HG03139 (cell line): ENCODE data around the gene STK11.

Experiments used
- ATAC-seq: cut with Tn5 transposase; IDR thresholded peaks from one replicate; pipeline ENCODE4 v1.9.1; 2021; ENCODE audit not compliant: unreplicated experiment

The STK11 gene

DNA sequence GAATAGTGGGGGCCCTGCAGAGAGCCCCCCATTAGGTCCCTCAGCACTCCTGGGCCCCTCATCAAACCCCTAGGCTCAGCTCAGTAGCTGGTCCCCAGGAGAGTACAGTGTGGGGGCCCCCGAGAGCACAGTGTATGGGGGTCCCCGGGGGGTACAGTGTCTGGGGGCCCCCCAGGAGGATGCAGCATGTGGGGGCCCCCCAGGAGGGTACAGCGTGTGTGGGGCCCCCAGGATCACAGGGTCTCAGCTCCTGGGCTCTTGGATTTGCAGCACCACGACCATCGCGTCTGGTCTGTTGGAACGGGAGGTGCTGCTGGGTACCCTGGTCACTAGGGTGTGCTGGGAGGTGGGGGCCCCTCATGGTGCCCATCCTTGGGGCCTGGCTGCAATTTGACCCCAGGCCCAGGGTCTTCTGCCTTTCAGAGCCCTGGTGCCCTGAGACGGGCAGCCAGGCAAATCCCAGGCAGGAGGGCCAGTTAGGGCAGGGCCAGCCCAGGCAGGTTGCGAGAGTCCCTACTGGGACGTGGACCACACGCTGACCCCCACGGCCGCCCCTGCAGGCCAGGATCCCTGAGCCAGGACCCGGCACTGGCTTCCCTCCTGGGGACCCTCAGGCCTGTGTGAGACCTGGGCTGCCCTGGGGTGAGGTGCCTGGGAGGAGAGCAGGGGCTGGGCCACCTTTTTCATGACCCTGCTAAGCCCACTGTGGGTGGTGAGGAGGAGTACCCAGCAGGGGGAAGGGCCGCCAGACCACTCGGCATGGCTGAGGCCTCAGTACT is 18.7 kb downstream of the STK11 start:
- ATAC-seq, result no peak

DNA sequence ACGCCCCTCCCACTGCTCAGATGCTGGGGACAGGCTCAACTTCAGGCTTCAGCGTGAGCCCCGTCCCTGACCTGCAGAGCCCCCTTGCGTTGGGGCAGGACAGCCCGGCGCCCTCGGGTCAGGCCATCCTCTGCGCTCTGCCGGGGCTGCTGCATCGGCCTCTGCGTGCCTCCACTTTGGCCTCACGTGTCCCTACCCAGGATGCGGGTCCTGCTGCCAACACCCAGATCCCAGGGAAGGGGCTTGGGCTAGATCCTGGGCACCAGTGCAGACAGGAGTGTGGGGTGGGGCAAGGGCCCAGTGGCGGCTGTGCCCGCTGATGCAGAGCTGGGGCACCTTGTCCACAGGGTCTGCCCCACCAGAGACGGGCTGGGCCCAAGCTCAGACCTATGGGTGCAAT is 19.3 kb downstream of the STK11 start:
- no peak for ATAC-seq

DNA sequence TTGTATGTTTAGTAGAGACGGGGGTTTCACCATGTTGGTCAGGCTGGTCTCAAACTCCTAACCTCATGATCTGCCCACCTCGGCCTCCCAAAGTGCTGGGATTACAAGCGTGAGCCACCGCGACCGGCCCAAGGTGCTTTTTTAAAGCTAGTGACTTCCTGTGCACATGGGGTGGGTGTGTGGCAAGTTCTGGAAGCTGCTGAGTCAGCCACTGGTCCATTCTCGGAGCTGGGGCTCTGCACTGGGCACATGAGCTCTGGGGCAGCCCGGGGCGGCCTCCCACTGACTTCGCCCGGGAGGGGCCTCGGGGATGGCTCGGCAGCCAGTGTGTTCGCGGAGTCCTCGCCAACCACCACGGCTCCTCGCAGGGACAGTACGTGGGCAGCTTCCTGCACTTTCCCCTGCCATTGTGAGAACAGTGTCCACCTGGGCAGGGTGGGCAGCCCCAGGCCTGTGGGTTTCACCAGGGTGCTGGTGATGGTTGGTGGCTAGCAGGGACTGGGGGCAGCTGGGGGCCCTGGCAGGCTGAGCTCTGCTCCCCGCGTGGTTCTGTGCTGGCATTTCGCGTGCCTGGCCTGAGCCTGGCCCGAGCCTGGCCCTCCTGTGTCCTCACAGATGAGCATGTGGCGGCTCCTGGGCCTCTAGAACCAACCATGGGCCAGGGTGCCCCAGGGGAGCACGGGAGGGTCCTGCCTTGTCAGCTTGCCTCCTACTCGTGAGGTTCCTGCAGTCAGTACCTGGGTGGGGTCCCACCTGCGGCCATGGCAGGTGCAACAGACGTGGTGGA is 20.1 kb downstream of the STK11 start:
- no peak for ATAC-seq

DNA sequence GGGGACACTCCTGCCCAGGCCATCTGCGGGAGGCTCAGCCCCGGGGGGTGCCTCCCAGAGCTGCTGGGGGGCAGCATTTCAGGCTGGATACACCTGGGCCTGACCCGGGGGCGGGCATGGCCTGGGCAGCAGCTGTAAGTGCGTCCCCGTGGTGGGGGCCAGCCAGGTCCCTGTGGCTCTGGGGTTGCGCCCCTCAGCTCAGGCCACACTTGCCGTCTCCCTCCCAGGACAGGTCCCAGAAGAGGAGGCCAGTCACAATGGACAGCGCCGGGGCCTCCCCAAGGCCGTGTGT is 20.6 kb downstream of the STK11 start:
- no peak for ATAC-seq

DNA sequence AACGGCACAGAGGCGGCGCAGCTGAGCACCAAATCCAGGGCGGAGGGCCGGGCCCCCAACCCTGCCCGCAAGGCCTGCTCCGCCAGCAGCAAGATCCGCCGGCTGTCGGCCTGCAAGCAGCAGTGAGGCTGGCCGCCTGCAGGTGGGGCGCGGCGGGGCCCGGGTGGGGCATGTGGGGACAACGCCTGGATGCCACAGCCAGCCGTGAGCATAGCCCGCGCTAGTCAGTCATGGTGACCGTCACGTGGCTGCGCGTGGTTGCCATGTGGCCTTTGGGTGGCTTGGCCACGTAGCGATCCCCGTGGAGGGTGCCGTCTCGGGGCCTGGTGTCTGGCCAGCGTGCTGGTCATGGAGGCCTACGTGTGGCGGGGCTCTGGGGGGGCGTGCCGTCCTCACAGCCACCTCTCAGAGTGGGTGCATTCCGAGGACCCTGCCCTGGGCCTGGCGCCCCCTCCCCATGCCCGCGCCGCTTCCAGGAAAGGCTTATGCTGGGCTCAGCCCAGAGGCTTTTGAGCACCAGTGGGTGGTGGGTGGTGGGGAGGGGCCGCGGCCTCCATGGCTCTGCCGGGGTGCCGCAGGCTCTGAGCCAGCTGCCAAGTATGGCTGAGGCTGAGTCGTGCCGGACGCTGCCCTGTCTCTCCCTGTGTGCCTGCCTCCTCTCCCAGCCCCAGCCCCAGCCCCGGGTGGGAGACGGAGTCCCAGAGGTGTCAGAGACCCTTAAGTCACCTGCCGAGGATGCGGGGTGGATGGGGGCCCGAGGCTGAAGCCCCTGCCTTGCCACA is 21.1 kb downstream of the STK11 start:
- ATAC-seq, result no peak

DNA sequence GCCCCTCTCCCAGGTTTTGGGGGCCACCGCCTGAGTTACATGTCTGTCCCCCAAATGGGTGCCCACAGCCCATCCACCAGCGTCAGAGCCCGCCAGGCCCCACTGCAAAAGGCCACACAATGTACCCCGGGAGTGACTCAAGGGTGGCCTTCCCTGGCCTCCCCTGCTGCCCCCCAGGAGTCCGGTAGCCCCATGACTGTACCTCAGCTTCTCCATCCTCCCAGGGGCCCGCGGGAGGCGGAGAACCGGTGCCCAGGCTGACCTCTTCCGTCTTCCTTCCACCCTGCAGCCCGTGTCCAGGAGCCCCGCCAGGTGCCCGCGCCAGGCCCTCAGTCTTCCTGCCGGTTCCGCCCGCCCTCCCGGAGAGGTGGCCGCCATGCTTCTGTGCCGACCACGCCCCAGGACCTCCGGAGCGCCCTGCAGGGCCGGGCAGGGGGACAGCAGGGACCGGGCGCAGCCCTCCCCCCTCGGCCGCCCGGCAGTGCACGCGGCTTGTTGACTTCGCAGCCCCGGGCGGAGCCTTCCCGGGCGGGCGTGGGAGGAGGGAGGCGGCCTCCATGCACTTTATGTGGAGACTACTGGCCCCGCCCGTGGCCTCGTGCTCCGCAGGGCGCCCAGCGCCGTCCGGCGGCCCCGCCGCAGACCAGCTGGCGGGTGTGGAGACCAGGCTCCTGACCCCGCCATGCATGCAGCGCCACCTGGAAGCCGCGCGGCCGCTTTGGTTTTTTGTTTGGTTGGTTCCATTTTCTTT is 21.9 kb downstream of the STK11 start:
- no peak for ATAC-seq

DNA sequence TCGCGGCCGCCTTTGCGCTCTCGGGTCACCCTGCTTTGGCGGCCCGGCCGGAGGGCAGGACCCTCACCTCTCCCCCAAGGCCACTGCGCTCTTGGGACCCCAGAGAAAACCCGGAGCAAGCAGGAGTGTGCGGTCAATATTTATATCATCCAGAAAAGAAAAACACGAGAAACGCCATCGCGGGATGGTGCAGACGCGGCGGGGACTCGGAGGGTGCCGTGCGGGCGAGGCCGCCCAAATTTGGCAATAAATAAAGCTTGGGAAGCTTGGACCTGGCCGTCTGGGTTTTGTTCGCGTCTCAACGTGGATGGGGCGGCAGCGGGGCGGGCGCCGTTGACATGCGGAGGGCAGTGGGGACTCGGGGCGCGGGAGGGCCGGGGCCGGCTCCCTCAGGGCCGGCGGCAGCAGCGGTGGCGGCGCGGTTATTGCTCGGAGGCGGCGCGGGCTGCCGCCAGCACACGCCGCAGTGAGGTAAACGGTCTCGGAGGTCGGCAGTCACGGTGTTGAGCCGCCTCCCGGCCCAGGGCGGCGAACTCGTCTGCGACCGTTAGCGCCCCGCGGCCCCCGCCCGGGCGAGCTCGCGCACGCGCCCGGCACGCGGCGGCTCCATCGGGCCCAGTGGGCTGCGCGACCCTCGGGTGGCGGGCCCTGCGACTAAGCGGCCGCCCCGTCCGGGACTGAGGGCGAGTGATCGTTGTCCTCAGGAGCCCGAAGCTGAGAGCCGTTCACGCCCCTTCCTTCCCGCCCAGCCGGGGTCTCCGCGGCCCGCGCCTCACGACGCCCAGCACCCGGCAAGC is 22.8 kb downstream of the STK11 start:
- no peak for ATAC-seq

DNA sequence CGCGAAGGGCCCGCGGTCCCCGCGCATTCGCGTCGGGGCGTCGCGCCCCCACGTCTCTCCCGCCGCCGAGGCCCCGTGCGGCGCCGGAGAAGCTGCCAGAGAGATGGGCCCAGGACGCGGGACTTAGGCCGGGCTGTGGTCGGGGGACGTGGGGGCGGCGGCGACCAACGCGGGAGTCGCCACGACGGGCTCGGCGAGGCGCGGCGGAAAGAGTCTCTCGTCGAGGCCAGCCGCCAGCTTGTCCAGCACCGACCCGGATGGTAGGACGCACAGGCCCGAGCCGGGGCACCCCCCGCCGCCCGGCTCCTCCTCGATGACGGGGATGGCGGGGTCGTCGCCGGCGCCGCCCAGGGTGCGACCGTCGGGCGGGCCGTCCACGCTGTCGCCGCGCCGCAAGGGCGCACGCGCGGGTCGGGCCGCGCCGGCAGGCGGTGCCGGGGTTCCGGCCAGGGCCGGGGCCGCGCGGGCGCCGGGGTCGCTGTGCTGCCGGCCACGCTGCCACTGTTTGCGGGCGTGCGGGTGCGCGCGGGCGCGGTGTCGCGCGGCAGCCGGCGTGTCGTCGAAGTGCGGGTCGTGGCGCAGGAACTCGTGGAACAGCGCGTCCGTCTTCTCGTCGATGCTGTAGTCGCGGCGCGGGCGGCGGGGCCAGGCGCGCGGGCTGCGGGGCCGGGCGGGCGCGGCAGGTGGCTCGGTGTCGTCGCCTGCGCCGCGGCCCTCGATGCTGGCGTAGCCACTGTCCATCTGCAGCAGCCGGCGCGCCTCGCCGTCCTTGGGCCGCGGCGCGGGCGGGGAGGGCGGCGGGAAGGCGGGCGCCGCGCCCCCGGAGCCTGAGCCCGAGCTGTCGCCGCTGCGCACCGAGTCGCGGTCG is 23.7 kb downstream of the STK11 start:
- no peak for ATAC-seq

DNA sequence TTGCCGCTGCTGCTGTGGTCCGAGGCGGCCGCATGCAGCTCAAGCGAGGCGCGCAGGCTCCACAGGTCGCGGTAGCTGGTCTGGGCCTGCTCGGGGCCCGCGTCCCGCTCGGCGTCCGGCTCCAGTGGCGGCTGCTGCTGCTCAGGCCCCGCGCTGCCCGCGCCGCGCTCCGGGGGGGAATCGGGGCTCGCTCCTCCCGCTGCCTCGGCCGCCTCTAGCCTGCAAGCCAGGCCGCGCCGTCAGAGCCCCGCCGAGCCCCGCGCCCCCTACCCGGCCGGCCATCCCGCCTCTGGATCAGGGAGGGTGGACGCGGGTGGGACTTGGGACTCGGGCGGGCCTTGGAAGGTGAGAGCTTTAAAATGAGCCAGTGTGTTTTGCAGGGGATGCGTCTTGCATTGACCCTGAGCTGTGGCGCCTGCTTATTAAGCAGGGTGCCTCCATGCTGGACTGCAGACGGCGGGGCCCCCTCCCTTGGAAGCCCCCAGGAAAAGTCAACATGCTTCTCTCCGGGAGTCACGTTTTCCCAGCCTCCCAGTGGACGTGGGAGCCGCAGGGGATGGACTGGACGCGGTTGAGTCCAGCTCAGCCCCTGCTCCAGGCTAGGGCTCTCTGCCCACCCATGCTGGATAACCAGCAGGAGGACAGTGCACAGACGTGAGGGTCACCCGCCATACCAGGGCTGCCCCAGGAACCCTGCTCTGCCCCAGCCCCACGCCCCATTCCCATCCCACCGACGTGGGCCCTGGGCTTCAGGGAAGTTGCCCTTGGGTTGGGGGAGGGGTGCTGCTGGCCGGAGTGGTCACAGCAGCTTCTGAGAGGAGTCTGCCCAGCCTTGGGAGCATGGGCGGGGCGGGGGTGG is 24.6 kb downstream of the STK11 start:
- no peak for ATAC-seq

DNA sequence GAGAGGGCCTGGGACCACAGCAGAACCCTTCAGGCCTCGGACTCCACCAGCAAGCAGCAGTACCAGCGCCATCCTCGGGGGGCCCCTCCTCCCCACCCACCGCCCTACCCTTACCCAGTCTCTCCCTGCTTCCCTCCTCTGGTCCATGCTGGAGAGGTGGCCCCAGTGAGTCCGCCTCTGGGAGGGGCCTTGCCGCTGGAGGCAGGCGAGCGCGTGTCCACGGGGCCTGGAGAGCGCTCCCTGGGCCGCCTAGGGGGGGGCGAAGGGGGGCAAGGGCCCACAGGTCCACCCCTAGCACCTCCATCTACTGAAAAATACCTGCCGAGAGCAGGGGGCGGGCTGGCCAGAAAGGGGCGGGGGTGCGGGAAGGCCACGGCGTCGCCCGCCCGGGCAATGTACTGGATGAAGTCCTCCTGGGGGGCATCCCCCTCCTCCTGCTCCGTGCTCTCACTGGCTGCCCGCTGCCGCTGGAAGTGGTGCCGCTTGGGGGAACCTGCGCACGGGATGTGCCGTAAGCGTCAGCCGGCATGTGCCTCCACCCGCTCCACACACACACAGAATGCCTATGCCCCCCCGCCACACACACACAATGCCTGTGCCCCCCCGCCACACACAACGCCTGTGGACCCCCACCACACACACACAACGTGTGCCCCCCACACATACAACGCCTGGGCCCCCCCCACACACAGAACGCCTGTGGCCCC is 25.4 kb downstream of the STK11 start:
- no peak for ATAC-seq

DNA sequence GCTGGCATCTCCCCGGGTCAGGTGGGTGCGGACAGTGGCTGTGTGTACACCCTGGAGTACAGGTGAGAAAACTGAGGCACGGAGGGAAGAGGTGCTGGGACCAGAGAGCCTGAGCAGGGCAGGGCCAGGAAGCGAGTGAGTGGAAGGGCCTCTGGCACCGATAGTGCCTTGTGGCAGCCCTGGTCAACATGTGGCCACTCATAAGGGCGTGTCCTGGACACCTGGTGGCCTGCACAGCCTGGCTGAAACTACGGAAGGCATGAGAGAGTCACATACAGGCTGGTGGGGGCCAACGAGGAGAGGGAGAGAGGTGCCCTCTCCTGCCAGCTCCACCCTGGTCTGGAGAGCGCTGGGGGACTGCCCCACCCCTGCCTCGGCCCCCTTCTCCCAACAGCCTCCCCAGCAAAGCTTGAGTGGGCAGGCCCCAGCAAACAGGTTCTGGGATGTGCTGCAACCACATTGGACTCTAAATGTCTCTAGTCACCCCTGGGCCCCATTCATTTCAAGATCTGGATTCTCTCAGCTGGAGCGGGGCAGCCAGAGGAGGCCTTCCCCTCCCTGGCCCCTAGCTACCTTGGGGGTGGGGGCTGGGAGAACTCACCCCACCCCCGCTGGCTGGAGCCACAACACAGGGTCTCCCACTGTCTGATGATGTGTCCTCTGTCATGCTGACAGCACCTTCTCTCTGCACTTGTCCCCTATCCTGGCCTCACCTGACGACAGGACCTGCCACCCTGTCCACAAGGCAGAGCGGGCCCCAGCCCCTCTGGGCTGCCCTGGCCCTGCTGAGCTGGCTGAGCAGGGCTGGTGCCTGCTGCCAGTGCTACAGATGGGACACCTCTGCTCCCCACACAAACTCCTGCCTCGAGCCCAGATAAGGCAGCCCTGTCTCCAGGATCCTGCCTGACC is 26.4 kb downstream of the STK11 start:
- no peak for ATAC-seq

DNA sequence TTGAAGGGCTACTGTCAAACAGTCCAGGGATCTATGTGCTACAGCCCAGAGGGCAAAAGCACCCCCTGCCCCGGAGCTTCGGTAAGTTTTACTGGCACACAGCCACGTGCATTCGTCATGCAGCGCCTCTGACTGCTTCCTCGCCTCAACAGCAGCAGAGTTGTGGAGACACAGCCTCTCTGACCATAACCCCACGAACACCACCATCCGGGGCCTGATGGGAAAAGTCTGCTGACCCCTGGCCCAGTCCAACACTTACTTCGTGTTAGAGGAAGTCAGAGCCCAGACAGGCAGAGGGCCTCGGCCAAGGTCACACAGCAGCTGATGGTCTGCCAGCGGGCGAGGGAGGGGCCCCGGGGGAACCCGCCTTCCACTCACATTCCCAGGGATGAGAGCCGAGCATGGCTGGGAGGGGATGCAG is 27.1 kb downstream of the STK11 start:
- ATAC-seq, result no peak

DNA sequence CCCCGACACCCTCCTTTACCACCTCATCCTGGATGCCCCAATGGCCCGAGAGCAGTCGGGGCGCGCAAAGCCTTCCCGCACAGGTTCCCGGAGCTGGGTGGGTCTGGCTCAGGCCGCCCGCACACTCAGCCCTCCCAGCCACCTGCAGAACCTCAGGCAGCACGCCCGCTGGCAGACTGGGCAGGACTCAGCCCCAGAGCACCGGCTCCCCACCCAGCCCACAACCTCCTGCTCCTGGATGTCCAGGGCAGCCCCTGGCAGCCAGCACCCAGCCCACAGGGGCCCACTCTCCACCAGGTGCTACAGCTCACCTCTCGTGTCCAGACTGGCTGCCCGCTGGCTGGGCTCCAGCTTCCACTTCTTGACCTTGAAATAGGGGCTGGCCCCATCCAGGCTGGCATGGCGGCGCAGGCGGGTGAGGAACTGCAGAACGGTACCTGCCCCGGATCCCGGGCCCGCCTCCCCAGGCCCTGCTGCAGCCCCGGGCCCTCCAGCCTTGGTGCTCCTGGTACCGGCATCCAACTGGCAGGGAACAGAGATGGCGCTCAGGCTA is 27.6 kb downstream of the STK11 start:
- ATAC-seq, result no peak

DNA sequence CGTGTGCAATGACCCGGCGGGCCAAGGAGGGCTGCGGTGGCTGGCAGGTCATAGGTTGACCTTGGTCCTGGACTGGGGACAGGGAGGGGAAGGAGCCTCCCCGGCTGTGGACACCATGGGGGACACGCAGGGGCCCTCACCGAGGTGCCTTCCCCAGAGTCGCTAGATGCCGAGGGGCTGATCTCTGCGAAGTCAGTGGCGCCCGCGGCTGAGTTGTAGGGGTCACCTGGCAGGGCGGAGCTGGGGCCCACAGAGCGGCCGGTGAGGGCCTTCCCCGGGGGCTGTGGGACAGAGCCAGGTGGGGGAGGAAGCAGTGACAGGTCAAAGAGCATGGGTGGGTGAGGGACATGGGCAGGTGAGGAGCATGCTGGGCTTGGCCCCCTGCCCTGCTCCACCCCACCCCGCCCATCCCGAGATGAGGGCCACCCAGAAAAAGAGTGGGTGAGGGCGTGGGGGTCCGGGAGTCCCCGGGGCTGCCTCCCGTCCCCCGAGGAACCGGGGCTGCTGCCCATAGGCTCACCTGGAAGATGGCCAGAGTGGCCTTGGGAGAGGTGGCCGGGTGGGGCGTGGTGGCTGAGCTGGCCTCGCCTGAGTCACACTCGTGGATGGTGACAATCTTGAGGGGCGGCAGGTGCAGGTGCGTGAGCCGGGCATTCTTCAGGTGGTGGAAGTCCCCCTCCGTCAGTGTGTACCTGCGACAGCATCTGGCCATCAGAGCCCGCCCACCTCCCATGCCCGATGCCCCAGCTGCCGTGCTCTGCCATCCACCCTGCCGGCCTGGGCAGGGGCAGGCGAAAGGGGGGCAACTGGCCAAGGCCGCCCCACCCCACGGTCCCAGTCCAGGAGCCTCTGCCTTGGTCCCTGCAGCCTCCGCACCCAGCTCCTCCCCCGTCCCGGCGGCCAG is 28.7 kb downstream of the STK11 start:
- ATAC-seq, result no peak

DNA sequence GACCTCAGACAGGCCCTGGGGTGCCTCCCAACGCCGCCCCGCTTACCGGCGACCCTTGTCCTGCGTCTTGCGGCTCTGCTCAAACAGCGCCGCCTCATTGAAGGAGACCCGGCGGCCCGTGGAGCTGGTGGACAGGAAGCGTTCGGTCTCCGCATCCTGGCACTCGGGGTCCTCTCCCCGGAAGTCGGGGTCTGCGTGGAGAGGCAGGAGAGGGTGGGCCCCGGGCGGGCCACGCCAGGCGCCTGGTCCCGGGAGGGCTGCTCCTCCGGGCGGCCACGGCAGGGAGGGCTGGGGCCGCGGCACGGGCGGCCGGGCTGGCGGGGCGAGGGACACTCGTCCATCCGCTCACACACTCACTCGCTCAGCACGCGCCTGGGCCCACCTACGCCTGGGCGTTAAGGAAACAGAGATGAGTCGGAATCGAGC is 29.4 kb downstream of the STK11 start:
- ATAC-seq, result no peak
